ENCODE data around the gene ABCB10. TPM values are rescaled to one million over a fixed set of nuclear protein-coding genes. Genes with fewer than 3 reads are reported as not detected.

ABCB10 gene
- total RNA-seq, 2 experiments from 2014 or later: 9.8 to 11.0 TPM

GRCh38 chr1:229466887-229467286, 91.6 kb downstream of the ABCB10 start:
- ChIA-PET CTCF (interaction anchor here (0.6 to 1.0 kb wide), 2 partner anchors 9 to 768 kb away, joined by 3 to 5 read pairs; no protein-coding TSS in a partner anchor), POLR2A (no interaction called here)
- Mint-ChIP-seq H3K4me3 (no peak overlapping the region), H3K36me3 (ENCODE audit: low read depth) (peaks cover 96% of the 10 kb centered on the region), H3K27me3 (no peaks in the 10 kb centered on the region), H3K4me1 (ENCODE audit: low read depth) (no peaks in the 10 kb centered on the region), H3K9me3 (no peaks in the 10 kb centered on the region), H3K27ac (no peak overlapping the region)
- ATAC-seq (ENCODE audit: poor library complexity): no peak
- H3K27ac ChIP-seq (ENCODE audit: low read depth in 1 of 2, low read length in 2 of 2): no peak overlapping the region
- no peak for DNase-seq
- no peak overlapping the region for H3K4me3 ChIP-seq (ENCODE audit: low read length)
- no peaks in the 10 kb centered on the region for H3K9me3 ChIP-seq (ENCODE audit: control insufficient read depth in 1 of 2, insufficient read depth in 1 of 2, low read length in 2 of 2)
- H3K36me3 ChIP-seq (ENCODE audit: insufficient read depth, low read length): peaks cover 80% of the 10 kb centered on the region
- intact Hi-C loops (cut with DNase I, micrococcal nuclease): no loop called here
- no peaks in the 10 kb centered on the region for H3K4me1 ChIP-seq (ENCODE audit: insufficient read depth, low read length)
- H3K27me3 ChIP-seq (ENCODE audit: control insufficient read depth in 1 of 2, insufficient read depth in 2 of 2, low read length in 2 of 2): no peaks in the 10 kb centered on the region
- TF ChIP-seq CTCF (IDR thresholded peaks at IDR 0.05): no peak

Other genes with a start within 250 kb of the ABCB10 start
- 10 to 100 TPM; 14.3 to 15.2 TPM for gene CCSAP, start 215.7 kb downstream of the ABCB10 start, total RNA-seq
- gene ACTA1, start 124.6 kb downstream of the ABCB10 start, total RNA-seq: not detected
- 10 to 100 TPM; 42.0 to 45.3 TPM for gene NUP133, start 50.4 kb downstream of the ABCB10 start, total RNA-seq
- 10 to 100 TPM; 19.5 to 21.9 TPM for gene TAF5L, start 67.4 kb upstream of the ABCB10 start, total RNA-seq
- gene URB2, start 67.5 kb upstream of the ABCB10 start, total RNA-seq: 1 to 10 TPM; 4.1 to 4.2 TPM

Measured in CD4-positive, alpha-beta T cell (primary cell).